Measurements from ENCODE around the gene VTI1B.

DNA sequence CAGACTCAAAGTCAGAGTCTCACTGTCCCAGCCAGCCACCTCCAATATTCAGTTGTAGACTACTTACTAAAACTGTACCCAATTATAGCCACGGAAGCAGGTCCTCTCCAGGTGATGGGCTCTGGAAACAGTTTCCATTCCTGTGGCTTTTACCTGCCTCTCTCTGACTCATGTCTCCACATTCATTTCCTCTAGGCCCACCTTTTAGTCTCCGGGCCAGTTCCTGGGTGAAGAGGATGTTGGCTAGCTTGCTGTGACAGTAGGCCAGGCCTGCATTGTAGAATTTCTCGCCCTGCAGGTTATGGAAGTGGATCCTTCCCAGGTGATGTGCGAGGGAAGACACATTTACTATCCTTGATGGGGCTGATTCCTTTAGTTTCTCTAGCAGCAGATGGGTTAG is 15.6 kb upstream of the VTI1B start:
- no peak for TF ChIP-seq POLR2A (IDR thresholded peaks at IDR 0.05; ENCODE audit: low read depth, low read length)
- TF ChIP-seq MTA3 (IDR thresholded peaks at IDR 0.05; ENCODE audit: borderline replicate concordance, low read length) = no peak
- no peak for TF ChIP-seq TCF12 (IDR thresholded peaks at IDR 0.05; ENCODE audit: low read depth, low read length)
- TF ChIP-seq KDM1A (IDR thresholded peaks at IDR 0.05; ENCODE audit: borderline replicate concordance) = no peak

Data from GM12878 (cell line).